NB4 (cell line): ENCODE measurements around the gene C6orf132.

Experiments
- DNase-seq: peaks from one replicate; pipeline ENCODE4 v3.0.0; 2010; ENCODE audit warnings: low read depth
- H3K4me3 ChIP-seq: one replicate; pipeline ENCODE4 v1.5.1; 2011; ENCODE audit warnings: mild to moderate bottlenecking, low read depth, low read length, moderate library complexity
- CTCF ChIP-seq: IDR thresholded peaks from one replicate; pipeline ENCODE4 v1.5.1; 2012; ENCODE audit warnings: low read depth, low read length
- MYC ChIP-seq: IDR thresholded peaks from 2 replicates; pipeline ENCODE4 v1.6.1; 2011; ENCODE audit warnings: low read depth, low read length
- POLR2A ChIP-seq: IDR thresholded peaks from 2 replicates; pipeline ENCODE4 v1.6.1; 2011; ENCODE audit warnings: mild to moderate bottlenecking; ENCODE audit not compliant: insufficient read length; ENCODE audit errors: extremely low read depth
- TF ChIP-seq, protein P1 (sequence below): IDR thresholded peaks from 2 replicates; pipeline ENCODE4 v1.6.1; 2011; ENCODE audit warnings: low read depth, low read length

The C6orf132 gene

DNA sequence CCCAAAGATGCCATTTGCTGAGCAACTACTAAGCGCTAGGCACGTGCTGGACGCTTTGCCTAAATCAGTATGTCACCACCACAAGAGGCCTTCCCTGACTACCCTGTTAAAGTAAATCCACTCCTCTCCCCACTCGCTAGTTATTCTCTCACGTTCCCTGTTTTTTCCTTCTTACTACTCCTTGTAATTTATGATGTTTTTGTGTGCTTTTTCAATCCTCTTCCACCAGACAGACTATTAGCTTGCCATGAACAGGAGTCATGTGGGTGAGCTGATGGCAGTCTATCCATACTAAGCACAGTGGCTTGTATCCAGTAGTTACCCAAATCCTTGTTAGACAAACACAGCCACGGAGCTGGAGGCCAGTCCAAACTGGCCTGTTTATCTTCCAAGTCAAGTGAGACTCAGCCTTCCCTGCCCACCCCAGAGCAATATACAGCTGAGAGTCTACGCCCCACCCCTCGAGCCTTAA lies 41.2 kb downstream of the C6orf132 start:
- DNase-seq, result no peak
- no peak overlapping the region for H3K4me3 ChIP-seq
- no peak for TF ChIP-seq POLR2A
- TF ChIP-seq, protein P1, sequence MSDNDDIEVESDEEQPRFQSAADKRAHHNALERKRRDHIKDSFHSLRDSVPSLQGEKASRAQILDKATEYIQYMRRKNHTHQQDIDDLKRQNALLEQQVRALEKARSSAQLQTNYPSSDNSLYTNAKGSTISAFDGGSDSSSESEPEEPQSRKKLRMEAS, result no peak
- no peak for TF ChIP-seq CTCF
- no peak for TF ChIP-seq MYC

DNA sequence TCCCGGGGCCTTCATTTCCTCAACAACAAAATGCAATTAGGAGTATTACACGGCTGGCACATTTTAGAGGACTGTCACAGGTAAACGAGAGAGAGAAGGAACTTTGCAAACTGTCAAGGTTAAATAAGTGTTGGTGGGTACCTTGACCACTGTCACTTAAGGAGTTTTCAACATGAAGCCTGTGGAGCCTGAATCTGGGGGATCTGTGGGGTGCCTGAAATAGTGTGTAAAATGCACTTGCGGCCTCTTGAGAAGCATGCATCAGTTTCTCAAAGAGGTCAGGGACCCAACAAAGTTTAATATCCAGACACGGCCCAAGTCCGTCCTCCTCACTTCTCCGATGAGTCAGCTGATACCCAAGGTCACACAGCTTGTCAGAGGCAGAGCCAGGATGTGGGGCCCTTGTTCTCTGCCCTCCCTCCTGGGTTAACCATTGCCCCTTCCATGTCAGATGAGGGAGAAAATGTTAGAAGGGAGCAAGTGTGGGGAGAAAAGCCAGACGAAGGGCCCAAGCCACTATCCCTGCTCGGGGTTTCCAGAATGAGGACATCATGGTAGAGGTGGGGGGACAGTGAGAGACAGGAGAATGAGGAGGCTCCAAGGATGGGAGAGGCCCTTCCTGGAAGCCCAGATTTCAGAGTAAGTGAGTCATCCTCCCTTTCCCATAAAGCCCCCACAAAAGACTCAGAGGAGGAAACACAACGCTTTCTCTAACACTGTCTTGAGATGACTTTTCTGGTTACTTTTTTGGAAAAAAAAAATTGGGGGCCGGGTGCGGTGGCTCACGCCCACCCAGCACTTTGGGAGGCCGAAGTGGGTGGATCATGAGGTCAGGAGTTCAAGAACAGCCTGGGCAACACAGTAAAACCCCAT lies 42.2 kb downstream of the C6orf132 start:
- no peak for TF ChIP-seq MYC
- TF ChIP-seq POLR2A, result no peak
- TF ChIP-seq, protein P1, result no peak
- no peak for TF ChIP-seq CTCF
- no peak overlapping the region for H3K4me3 ChIP-seq
- DNase-seq, result no peak

DNA sequence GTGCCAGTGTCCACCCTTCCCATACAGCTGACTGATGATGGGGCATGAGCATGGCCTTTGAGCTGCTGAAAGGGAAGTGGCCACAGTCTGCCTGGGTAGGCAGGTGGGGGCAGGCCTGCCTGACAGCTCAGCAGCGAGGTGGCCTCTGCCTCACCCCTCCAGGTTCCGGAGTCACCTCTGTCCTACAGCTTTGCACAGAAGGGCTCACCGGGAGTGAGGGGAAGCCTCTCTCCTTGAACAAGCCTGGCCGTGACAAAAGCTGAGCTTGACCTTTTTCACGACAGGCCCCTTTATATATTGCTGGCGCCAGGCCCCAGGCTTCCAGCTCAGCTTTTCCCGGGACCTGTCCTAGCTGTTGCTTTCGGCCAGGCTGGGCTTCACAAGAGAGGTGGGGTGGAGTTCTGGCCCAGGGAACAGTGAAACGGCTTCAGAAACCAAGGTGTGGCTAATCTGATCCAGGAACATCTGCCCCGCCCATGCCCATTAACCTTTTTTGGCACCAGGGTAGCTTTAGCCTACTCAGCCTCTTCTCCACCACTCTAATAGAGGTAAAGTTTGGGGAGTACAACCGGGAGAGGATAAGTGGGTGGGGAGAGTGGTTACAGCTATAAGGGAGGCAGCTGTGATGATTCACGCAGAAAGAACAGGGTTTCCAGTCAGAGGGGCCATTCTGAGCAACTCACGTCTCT lies 42.9 kb downstream of the C6orf132 start:
- TF ChIP-seq POLR2A (no peak), CTCF (no peak), MYC (no peak)
- TF ChIP-seq, protein P1, result no peak
- no peak for DNase-seq
- H3K4me3 ChIP-seq, result no peak overlapping the region

DNA sequence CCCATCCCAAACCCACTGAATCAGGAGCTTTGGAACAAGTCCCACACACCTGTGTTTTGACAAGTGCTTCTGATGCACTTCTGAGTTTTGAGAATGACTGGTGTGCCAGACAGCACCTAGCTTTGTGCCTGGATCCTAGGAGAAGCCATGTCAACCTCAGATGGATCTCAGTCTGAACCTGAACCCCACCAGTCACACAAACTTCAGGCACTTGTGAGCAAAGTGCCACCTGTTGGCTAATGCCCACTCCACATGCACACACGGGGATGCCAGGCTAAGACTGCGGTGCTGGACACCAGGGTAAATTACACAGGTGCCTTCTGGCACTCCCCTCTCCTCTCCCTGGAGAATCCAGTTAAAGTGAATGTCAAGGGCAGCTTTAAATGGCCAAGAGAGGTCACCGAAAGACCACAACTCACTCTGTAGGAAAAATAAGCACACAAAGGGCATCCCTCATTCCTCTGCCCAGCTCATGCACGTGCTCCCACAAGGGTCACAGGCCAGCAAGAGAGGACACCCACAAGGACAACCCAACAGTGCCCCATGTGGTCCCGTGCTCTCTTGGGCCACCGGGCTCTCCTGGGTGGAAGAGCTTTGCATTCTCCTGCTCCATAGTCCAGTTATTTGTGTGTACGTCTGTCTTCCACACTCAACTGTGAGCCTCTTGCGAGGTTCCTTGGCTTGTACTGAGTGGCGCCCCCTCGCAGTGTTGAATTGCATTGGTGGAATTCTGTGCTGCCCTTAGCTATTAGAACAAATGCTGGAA lies 46.5 kb downstream of the C6orf132 start:
- no peak for DNase-seq
- TF ChIP-seq CTCF, result peak; percentile 15
- no peak for TF ChIP-seq POLR2A
- TF ChIP-seq MYC, result no peak
- H3K4me3 ChIP-seq, result no peak overlapping the region

DNA sequence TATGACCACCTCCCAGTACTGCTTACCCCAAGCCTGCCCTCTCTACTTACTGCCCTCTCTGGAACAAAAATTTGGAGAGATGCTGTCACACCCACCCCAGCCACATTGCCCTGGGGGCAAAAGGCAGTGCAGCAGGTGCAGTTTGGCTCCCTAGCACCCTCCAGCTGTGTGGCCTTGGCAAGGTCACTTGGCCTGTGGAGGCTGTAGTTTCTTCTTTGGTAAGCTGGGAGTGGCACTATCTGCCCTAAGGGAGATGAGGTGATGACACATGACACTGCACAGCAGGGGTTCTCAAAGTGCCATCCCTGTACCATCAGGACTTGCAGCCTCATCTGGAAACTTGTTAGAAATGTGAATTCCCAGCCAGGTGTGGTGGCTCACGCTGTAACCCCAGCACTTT lies 47.3 kb downstream of the C6orf132 start:
- DNase-seq, result peak; percentile 21
- no peak overlapping the region for H3K4me3 ChIP-seq
- TF ChIP-seq MYC (no peak), CTCF (no peak), POLR2A (no peak)
